ENCODE measurements around the gene B3GNT9. TPM values are rescaled to one million over a fixed set of nuclear protein-coding genes. Genes with fewer than 3 reads are reported as not detected.

B3GNT9 gene
- total and polyA plus RNA-seq, 8 donors = 1.8 to 9.3 (median 3.6) TPM

GRCh38 chr16:67150047-67150832 is 558 bp downstream of the B3GNT9 start:
- ATAC-seq (peak; percentile 38 to 56 (median 53)), FAIRE-seq (no peak), DNase-seq (peak in 4 of 6 donors; percentile 36 to 78 (median 62))
- 6 to 8% methylated on average over 38 to 94 of the region's 94 CpGs for WGBS, 2 donors
- H3K4me1 ChIP-seq = no peaks in the 10 kb centered on the region
- H3K4me3 ChIP-seq = peak overlapping the region; percentile 37 to 61 (median 55)
- H3K36me3 ChIP-seq = peaks cover 0 to 3% (median 0%) of the 10 kb centered on the region in 3 donors
- intact Hi-C loops (cut with DNase I) = loop anchor here in 2 of 3 donors (5.0 to 10.0 kb wide), 2 partner anchors 173 to 175 kb away; no protein-coding TSS in a partner anchor
- H3K27ac ChIP-seq = peak overlapping the region; percentile 2 to 48 (median 40)
- TF ChIP-seq CTCF (IDR thresholded peaks at IDR 0.05) = no peak
- no peaks in the 10 kb centered on the region for H3K27me3 ChIP-seq
- H3K9me3 ChIP-seq = no peaks in the 10 kb centered on the region

- TF ChIP-seq CTCF (IDR thresholded peaks at IDR 0.05) = no peak
- Histone ChIP-seq H3K27ac (no peak overlapping the region), H3K27me3 (no peaks in the 10 kb centered on the region), H3K36me3 (peaks cover 0 to 6% (median 4%) of the 10 kb centered on the region in 3 donors), H3K4me3 (no peak overlapping the region), H3K9me3 (no peaks in the 10 kb centered on the region), H3K4me1 (no peaks in the 10 kb centered on the region)
- WGBS, 2 donors = 57 to 58% methylated on average over 76 to 77 of the region's 77 CpGs
- FAIRE-seq = no peak
- intact Hi-C loops (cut with DNase I) = loop anchor here in 2 of 3 donors (5.0 to 10.0 kb wide), 3 partner anchors 172 to 255 kb away; no protein-coding TSS in a partner anchor
- DNase-seq = peak in 1 of 6 donors; percentile 70
- no peak for ATAC-seq
Observed at GRCh38 chr16:67149276-67150046, 1.3 kb downstream of the B3GNT9 start.

- TF ChIP-seq CTCF (IDR thresholded peaks at IDR 0.05) = no peak
- DNase-seq = no peak
- 89 to 90% methylated on average over 11 of the region's 11 CpGs for WGBS, 2 donors
Observed at GRCh38 chr16:67148656-67149275, 2.0 kb downstream of the B3GNT9 start.

GRCh38 chr16:67148221-67148620 is 2.6 kb downstream of the B3GNT9 start:
- peaks cover 2 to 12% (median 10%) of the 10 kb centered on the region in 3 donors for H3K36me3 ChIP-seq
- 87 to 95% methylated on average over 2 of the region's 2 CpGs for WGBS, 2 donors
- no peak for DNase-seq
- TF ChIP-seq CTCF (IDR thresholded peaks at IDR 0.05) = no peak
- no peaks in the 10 kb centered on the region for H3K27me3 ChIP-seq
- no peak overlapping the region for H3K4me3 ChIP-seq
- no peaks in the 10 kb centered on the region for H3K9me3 ChIP-seq
- FAIRE-seq = no peak
- no peaks in the 10 kb centered on the region for H3K4me1 ChIP-seq
- intact Hi-C loops (cut with DNase I) = loop anchor here in 1 of 3 donors (10.0 kb wide), 1 partner anchor 253 kb away; no protein-coding TSS in a partner anchor
- H3K27ac ChIP-seq = no peak overlapping the region
- no peak for ATAC-seq

More at GRCh38 chr16:67148656-67149275, 2.0 kb downstream of the B3GNT9 start:
- Histone ChIP-seq H3K36me3 (peaks cover 0 to 10% (median 10%) of the 10 kb centered on the region in 3 donors), H3K27ac (no peak overlapping the region), H3K9me3 (no peaks in the 10 kb centered on the region), H3K4me3 (no peak overlapping the region), H3K4me1 (no peaks in the 10 kb centered on the region), H3K27me3 (no peaks in the 10 kb centered on the region)
- no peak for FAIRE-seq
- no peak for ATAC-seq
- intact Hi-C loops (cut with DNase I) = loop anchor here in 1 of 3 donors (10.0 kb wide), 1 partner anchor 254 kb away; no protein-coding TSS in a partner anchor
